GM13976 (cell line): Measurements from ENCODE around the gene RARS1.

Experiments used
- DNase-seq: peaks from one replicate; pipeline ENCODE4 v3.0.0; 2012; ENCODE audit warnings: low spot score
- CTCF ChIP-seq: IDR thresholded peaks from 2 replicates; pipeline ENCODE4 v1.5.1; 2012; ENCODE audit warnings: borderline replicate concordance, mild to moderate bottlenecking; ENCODE audit not compliant: insufficient read depth; ENCODE audit errors: extremely low read depth, missing control alignments, control extremely low read depth
- in situ Hi-C: fragments of 300-500 bp; cut with MboI; formaldehyde crosslinking; loops from one replicate; pipeline ENCODE4 v1.12.0; 2022; ENCODE audit warnings: low sequenced_read_pairs, mixed read lengths, inconsistent platforms; ENCODE audit not compliant: unreplicated experiment

The RARS1 gene

DNA sequence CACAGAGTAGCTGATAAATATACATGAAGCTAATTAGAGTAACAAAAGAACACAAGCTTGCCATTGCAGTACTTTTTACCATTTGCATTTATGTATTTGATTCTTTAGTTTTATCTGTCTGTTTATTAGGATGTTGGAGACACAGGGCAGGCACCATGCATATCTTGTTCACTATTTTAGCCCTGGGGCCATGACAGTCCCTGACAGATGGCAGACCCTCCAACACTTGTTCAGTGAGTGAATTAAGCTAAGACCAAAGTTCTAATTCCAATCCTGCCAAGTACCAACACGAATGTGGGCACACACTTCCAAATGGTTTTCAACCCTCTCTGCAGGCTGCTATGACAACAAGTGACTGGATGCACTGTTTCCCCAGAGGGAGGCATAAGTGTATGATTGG, 12.0 kb upstream of the RARS1 start:
- DNase-seq, result no peak
- no peak for TF ChIP-seq CTCF
- in situ Hi-C loops, result no loop called here

DNA sequence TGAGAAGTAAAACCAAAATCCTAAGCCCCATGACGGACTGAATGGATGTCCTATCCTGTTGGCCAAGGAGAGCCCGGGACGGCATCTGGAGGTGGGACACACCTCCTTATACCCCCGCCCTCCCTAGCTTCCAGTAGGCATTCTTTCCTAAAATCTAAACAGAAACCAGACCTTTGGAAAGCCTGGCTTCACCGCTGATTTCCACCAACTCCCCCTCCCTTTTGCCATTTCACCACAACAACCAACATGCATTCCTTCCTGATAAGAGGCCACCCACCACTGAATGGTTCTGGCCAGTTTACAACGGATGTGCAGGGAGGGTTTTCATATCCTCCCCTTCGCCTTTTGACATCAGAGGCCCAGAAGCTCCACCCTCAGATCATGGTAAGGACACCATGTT, 9.2 kb upstream of the RARS1 start:
- TF ChIP-seq CTCF, result no peak
- DNase-seq, result no peak
- in situ Hi-C loops, result no loop called here

DNA sequence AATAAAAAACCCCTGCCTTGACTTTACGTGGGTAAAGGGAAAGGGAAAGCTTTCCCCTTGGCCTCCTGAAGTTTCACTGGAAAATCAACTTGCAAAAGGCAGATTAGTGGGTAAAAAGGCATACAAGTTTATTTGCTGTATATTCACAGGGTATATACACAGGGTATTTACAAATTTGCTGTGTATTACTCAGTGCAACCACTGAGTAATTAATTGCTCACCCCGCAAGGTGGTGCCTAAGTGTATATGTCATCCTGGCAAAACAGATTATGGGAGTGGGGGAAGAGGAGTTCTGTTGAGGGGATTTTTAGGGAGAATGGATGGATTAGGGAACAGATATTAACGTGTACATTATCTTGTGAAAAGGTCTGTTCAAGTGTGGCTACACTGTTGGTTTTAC, 7.1 kb upstream of the RARS1 start:
- in situ Hi-C loops, result no loop called here
- no peak for TF ChIP-seq CTCF
- DNase-seq, result no peak

DNA sequence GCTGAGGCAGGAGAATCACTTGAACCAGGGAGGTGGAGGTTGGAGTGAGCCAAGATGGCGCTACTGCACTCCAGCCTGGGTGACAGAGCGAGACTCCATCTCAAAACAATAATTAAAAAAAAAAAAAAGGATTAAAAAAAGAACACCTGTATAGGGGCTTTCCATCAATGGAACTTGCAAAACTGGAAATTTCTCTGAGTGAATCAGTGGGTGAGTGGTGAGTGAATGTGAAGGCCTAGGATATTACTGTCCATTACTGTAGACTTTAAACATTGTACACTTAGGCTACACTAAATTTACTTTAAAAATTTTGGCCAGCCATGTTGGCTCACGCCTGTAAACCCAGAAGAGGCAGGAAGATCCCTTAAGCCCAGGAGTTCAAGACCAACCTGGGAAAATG, 5.7 kb upstream of the RARS1 start:
- in situ Hi-C loops, result no loop called here
- DNase-seq, result no peak
- no peak for TF ChIP-seq CTCF

- TF ChIP-seq CTCF, result no peak
- in situ Hi-C loops, result no loop called here
- DNase-seq, result peak; percentile 70
Observed at GRCh38 chr5:168481330-168481788, 4.9 kb upstream of the RARS1 start.

DNA sequence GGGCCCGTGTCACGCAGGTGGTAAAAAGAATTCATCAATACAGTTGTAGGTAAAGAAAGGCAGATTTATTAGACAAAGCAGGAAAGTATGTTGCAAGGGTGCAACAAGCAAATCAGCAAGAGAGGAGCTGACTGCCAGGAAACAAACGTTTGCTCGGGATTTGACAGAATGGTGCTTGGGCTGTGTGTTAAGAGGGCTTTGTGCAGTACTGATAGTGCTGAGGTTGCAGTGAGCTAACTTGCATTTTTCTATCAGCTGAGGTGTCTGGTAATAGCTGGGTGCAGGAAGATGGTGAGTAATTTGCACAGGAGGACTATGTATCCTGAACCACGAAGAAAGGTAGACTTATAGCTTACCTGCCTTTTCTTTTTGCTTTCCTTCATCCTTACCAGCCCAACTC, 3.9 kb upstream of the RARS1 start:
- in situ Hi-C loops, result no loop called here
- no peak for TF ChIP-seq CTCF
- no peak for DNase-seq

GRCh38 chr5:168489059-168489458, 2.8 kb downstream of the RARS1 start:
- TF ChIP-seq CTCF, result no peak
- DNase-seq, result no peak
- in situ Hi-C loops, result no loop called here
